HepG2 (cell line): ENCODE results near the gene BLVRB.

Experiments
- ELF1 ChIP-seq: sonication (generic); formaldehyde crosslinking; IDR thresholded peaks from 2 replicates; pipeline ENCODE4 v1.4.0; 2020; ENCODE audit warnings: missing genetic modification reagents
- SP2 ChIP-seq: sonication (generic); formaldehyde crosslinking; IDR thresholded peaks from 2 replicates; pipeline ENCODE4 v1.5.1; 2020; ENCODE audit warnings: mild to moderate bottlenecking, missing genetic modification reagents
- ZNF451 ChIP-seq: sonication (generic); formaldehyde crosslinking; IDR thresholded peaks from 2 replicates; pipeline ENCODE4 v1.5.0; 2020; ENCODE audit warnings: mild to moderate bottlenecking, missing genetic modification reagents
- TF ChIP-seq, protein P1 (sequence below): sonication (generic); formaldehyde crosslinking; conservative IDR thresholded peaks from 2 replicates; pipeline ENCODE4 v1.4.0; 2020; ENCODE audit warnings: missing genetic modification reagents
- TF ChIP-seq, protein P2 (sequence below): sonication (generic); formaldehyde crosslinking; IDR thresholded peaks from 2 replicates; pipeline ENCODE4 v1.5.0; 2020; ENCODE audit warnings: mild to moderate bottlenecking, missing genetic modification reagents, moderate library complexity
- TF ChIP-seq, protein P3 (sequence below): sonication (generic); formaldehyde crosslinking; IDR thresholded peaks from 2 replicates; pipeline ENCODE4 v1.9.0; 2021; ENCODE audit warnings: missing genetic modification reagents, borderline replicate concordance
- TF ChIP-seq, protein P4 (sequence below): sonication (generic); formaldehyde crosslinking; IDR thresholded peaks from 2 replicates; pipeline ENCODE4 v1.8.0; 2022; ENCODE audit warnings: missing genetic modification reagents, low read depth, mild to moderate bottlenecking, borderline replicate concordance

DNA sequence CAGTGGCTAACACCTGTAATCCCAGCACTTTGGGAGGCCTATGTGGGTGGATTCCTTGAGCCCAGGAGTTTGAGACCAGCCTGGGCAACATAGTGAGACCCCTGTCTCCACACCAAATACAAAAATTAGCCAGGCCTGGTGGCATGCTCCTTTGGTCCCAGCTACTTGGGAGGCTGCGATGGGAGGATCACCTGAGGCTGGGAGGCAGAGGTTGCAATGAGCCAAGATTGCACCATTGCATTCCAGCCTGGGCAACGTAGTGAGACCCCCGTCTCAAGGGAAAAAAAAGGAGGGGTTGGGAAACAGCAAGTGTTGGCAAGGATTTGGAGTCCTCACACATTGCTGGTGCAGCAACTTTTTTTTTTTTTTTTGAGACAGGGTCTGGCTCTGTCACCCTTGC lies 20.5 kb upstream of the BLVRB start:
- TF ChIP-seq, protein P1, sequence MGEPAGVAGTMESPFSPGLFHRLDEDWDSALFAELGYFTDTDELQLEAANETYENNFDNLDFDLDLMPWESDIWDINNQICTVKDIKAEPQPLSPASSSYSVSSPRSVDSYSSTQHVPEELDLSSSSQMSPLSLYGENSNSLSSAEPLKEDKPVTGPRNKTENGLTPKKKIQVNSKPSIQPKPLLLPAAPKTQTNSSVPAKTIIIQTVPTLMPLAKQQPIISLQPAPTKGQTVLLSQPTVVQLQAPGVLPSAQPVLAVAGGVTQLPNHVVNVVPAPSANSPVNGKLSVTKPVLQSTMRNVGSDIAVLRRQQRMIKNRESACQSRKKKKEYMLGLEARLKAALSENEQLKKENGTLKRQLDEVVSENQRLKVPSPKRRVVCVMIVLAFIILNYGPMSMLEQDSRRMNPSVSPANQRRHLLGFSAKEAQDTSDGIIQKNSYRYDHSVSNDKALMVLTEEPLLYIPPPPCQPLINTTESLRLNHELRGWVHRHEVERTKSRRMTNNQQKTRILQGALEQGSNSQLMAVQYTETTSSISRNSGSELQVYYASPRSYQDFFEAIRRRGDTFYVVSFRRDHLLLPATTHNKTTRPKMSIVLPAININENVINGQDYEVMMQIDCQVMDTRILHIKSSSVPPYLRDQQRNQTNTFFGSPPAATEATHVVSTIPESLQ (CRISPR knock-in tag) = no peak
- TF ChIP-seq, protein P2, sequence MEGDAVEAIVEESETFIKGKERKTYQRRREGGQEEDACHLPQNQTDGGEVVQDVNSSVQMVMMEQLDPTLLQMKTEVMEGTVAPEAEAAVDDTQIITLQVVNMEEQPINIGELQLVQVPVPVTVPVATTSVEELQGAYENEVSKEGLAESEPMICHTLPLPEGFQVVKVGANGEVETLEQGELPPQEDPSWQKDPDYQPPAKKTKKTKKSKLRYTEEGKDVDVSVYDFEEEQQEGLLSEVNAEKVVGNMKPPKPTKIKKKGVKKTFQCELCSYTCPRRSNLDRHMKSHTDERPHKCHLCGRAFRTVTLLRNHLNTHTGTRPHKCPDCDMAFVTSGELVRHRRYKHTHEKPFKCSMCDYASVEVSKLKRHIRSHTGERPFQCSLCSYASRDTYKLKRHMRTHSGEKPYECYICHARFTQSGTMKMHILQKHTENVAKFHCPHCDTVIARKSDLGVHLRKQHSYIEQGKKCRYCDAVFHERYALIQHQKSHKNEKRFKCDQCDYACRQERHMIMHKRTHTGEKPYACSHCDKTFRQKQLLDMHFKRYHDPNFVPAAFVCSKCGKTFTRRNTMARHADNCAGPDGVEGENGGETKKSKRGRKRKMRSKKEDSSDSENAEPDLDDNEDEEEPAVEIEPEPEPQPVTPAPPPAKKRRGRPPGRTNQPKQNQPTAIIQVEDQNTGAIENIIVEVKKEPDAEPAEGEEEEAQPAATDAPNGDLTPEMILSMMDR = no peak
- TF ChIP-seq, protein P3, sequence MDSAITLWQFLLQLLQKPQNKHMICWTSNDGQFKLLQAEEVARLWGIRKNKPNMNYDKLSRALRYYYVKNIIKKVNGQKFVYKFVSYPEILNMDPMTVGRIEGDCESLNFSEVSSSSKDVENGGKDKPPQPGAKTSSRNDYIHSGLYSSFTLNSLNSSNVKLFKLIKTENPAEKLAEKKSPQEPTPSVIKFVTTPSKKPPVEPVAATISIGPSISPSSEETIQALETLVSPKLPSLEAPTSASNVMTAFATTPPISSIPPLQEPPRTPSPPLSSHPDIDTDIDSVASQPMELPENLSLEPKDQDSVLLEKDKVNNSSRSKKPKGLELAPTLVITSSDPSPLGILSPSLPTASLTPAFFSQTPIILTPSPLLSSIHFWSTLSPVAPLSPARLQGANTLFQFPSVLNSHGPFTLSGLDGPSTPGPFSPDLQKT (CRISPR knock-in tag) = no peak
- TF ChIP-seq ZNF451 (CRISPR knock-in tag) (no peak), ELF1 (no peak), SP2 (no peak)
- TF ChIP-seq, protein P4, sequence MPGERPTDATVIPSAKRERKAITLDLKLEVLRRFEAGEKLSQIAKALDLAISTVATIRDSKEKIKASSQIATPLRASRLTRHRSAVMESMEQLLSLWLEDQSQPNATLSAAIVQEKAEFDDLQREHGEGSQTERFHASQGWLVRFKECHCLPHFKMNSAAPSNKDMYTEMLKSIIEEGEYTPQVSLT (CRISPR knock-in tag) = no peak
